ENCODE measurements around the gene FRAT2. TPM values are rescaled to one million over a fixed set of nuclear protein-coding genes. Genes with fewer than 3 reads are reported as not detected.

FRAT2 gene
- total RNA-seq, 1 experiment from 2014 or later, result 16.6 TPM

DNA sequence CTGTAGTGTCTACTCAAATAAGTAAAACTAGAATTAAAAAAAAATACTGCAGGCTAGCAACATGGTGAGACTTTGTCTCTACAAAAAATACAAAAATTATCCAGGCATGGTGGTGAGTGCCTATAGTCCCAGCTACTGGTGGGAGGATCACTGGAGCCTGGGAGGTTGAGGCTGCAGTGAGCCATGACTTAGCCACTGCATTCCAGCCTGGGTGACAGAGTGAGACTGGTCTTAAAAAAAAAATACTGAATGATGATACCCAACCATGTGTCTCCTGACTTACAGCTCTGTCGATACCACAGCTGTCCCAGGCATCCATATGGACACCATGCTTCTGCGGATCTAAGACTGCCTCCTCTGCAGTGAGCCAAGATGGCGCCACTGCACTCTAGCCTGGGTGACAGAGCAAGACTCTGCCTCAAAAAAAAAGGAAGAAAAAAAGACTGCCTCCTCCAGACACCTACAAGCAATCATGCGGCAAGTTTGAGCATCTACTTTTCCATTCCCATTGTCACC, 23.4 kb downstream of the FRAT2 start:
- Mint-ChIP-seq H3K27ac (ENCODE audit: unreplicated experiment) (no peak overlapping the region), H3K9me3 (ENCODE audit: unreplicated experiment) (no peaks in the 10 kb centered on the region), H3K4me1 (ENCODE audit: low read depth, unreplicated experiment) (no peaks in the 10 kb centered on the region), H3K4me3 (ENCODE audit: unreplicated experiment) (no peak overlapping the region), H3K36me3 (ENCODE audit: insufficient read depth, unreplicated experiment) (no peaks in the 10 kb centered on the region), H3K27me3 (ENCODE audit: insufficient read depth, unreplicated experiment) (no peaks in the 10 kb centered on the region)
- Histone ChIP-seq H3K4me3 (ENCODE audit: low read depth, low read length) (no peak overlapping the region), H3K9me3 (no peaks in the 10 kb centered on the region), H3K4me1 (no peaks in the 10 kb centered on the region), H3K27me3 (replicated peaks; ENCODE audit: control insufficient read depth, insufficient read depth, low read length) (no peaks in the 10 kb centered on the region), H3K36me3 (ENCODE audit: control insufficient read depth, insufficient read depth, low read length) (no peaks in the 10 kb centered on the region)
- POLR2A ChIA-PET, result no interaction called here
- CTCF ChIA-PET, result no interaction called here
- no TSS peak for BruUV-seq (replicated peaks)
- TF ChIP-seq, protein P1, sequence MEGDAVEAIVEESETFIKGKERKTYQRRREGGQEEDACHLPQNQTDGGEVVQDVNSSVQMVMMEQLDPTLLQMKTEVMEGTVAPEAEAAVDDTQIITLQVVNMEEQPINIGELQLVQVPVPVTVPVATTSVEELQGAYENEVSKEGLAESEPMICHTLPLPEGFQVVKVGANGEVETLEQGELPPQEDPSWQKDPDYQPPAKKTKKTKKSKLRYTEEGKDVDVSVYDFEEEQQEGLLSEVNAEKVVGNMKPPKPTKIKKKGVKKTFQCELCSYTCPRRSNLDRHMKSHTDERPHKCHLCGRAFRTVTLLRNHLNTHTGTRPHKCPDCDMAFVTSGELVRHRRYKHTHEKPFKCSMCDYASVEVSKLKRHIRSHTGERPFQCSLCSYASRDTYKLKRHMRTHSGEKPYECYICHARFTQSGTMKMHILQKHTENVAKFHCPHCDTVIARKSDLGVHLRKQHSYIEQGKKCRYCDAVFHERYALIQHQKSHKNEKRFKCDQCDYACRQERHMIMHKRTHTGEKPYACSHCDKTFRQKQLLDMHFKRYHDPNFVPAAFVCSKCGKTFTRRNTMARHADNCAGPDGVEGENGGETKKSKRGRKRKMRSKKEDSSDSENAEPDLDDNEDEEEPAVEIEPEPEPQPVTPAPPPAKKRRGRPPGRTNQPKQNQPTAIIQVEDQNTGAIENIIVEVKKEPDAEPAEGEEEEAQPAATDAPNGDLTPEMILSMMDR (IDR thresholded peaks at IDR 0.05; ENCODE audit: insufficient read depth in 1 of 2, low read depth in 1 of 2, low read length in 1 of 2, severe bottlenecking in 1 of 2, unreplicated experiment in 1 of 2), result no peak
- no peak for DNase-seq
- intact Hi-C loops (cut with micrococcal nuclease; ENCODE audit: unreplicated experiment), result no loop called here

- no peaks in the 10 kb centered on the region for H3K36me3 Mint-ChIP-seq (ENCODE audit: insufficient read depth, unreplicated experiment)
- TF ChIP-seq, protein P1 (IDR thresholded peaks at IDR 0.05; ENCODE audit: insufficient read depth in 1 of 2, low read depth in 1 of 2, low read length in 1 of 2, severe bottlenecking in 1 of 2, unreplicated experiment in 1 of 2), result no peak
- Histone ChIP-seq H3K27me3 (replicated peaks; ENCODE audit: control insufficient read depth, insufficient read depth, low read length) (no peaks in the 10 kb centered on the region; the same call in 1 of the 2 replicates), H3K9me3 (no peaks in the 10 kb centered on the region), H3K36me3 (ENCODE audit: control insufficient read depth, insufficient read depth, low read length) (no peaks in the 10 kb centered on the region), H3K4me1 (no peaks in the 10 kb centered on the region), H3K4me3 (ENCODE audit: low read depth, low read length) (no peak overlapping the region)
- ChIA-PET CTCF (interaction anchor here (0.6 kb wide), 1 partner anchor 97 kb away, joined by 4 read pairs; no protein-coding TSS in a partner anchor), POLR2A (no interaction called here)
- H3K4me1 Mint-ChIP-seq (ENCODE audit: low read depth, unreplicated experiment), result no peaks in the 10 kb centered on the region
- no TSS peak for BruUV-seq (replicated peaks)
- H3K4me3 Mint-ChIP-seq (ENCODE audit: unreplicated experiment), result no peak overlapping the region
- no peaks in the 10 kb centered on the region for H3K27me3 Mint-ChIP-seq (ENCODE audit: insufficient read depth, unreplicated experiment)
- intact Hi-C loops (cut with micrococcal nuclease; ENCODE audit: unreplicated experiment), result no loop called here
- no peak for DNase-seq
- no peaks in the 10 kb centered on the region for H3K9me3 Mint-ChIP-seq (ENCODE audit: unreplicated experiment)
- no peak overlapping the region for H3K27ac Mint-ChIP-seq (ENCODE audit: unreplicated experiment)
Measured at GRCh38 chr10:97307866-97308780, 26.4 kb downstream of the FRAT2 start.

- Histone ChIP-seq H3K4me1 (no peaks in the 10 kb centered on the region), H3K9me3 (no peaks in the 10 kb centered on the region), H3K4me3 (ENCODE audit: low read depth, low read length) (no peak overlapping the region), H3K27me3 (replicated peaks; ENCODE audit: control insufficient read depth, insufficient read depth, low read length) (no peaks in the 10 kb centered on the region; the same call in 1 of the 2 replicates), H3K36me3 (ENCODE audit: control insufficient read depth, insufficient read depth, low read length) (no peaks in the 10 kb centered on the region)
- Mint-ChIP-seq H3K27me3 (ENCODE audit: insufficient read depth, unreplicated experiment) (no peaks in the 10 kb centered on the region), H3K36me3 (ENCODE audit: insufficient read depth, unreplicated experiment) (no peaks in the 10 kb centered on the region), H3K27ac (ENCODE audit: unreplicated experiment) (no peak overlapping the region), H3K4me3 (ENCODE audit: unreplicated experiment) (no peak overlapping the region), H3K9me3 (ENCODE audit: unreplicated experiment) (no peaks in the 10 kb centered on the region), H3K4me1 (ENCODE audit: low read depth, unreplicated experiment) (no peaks in the 10 kb centered on the region)
- TF ChIP-seq, protein P1 (IDR thresholded peaks at IDR 0.05; ENCODE audit: insufficient read depth in 1 of 2, low read depth in 1 of 2, low read length in 1 of 2, severe bottlenecking in 1 of 2, unreplicated experiment in 1 of 2), result no peak
- POLR2A ChIA-PET, result no interaction called here
- intact Hi-C loops (cut with micrococcal nuclease; ENCODE audit: unreplicated experiment), result no loop called here
- CTCF ChIA-PET, result interaction anchor here (0.6 kb wide), 1 partner anchor 98 kb away, joined by 4 read pairs; no protein-coding TSS in a partner anchor
- DNase-seq, result no peak
- no TSS peak for BruUV-seq (replicated peaks)
Measured at GRCh38 chr10:97307441-97307840, 27.1 kb downstream of the FRAT2 start.

Measured in Caco-2 (cell line).